Measurements from ENCODE around the gene CPEB2. TPM values are rescaled to one million over a fixed set of nuclear protein-coding genes. Genes with fewer than 3 reads are reported as not detected.

The CPEB2 gene
- total RNA-seq: 10 to 100 TPM; 12.7 to 18.3 (median 14.2) TPM
- polyA plus RNA-seq: 5.3 TPM
- long read RNA-seq, donor 1, full-length matches to known transcripts: 7 of 15 reads
- long read RNA-seq, donor 1, partial matches to known transcripts: 2 of 15 reads
- long read RNA-seq, donor 1, other reads (novel, unspliced or antisense): 6 of 15 reads
- long read RNA-seq, donor 2, full-length matches to known transcripts: 2 of 2 reads
- long read RNA-seq, donor 2, partial matches to known transcripts: 0 of 2 reads
- long read RNA-seq, donor 2, other reads (novel, unspliced or antisense): 0 of 2 reads
- long read RNA-seq, donor 3, full-length matches to known transcripts: 2 of 7 reads
- long read RNA-seq, donor 3, partial matches to known transcripts: 2 of 7 reads
- long read RNA-seq, donor 3, other reads (novel, unspliced or antisense): 3 of 7 reads
- long read RNA-seq, donor 4, full-length matches to known transcripts: 3 of 7 reads
- long read RNA-seq, donor 4, partial matches to known transcripts: 3 of 7 reads
- long read RNA-seq, donor 4, other reads (novel, unspliced or antisense): 1 of 7 reads

- DNase-seq (peak; percentile 95 to 99 (median 98)), ATAC-seq (peak; percentile 92)
- no peaks in the 10 kb centered on the region for H3K4me1 ChIP-seq (ENCODE audit: control insufficient read depth, insufficient read depth, low read length)
- no peaks in the 10 kb centered on the region for H3K27me3 ChIP-seq (ENCODE audit: control insufficient read depth, insufficient read depth)
- peak within 1 kb of the TSS; percentile 99 for H3K27ac ChIP-seq (ENCODE audit: low read length)
- H3K9me3 ChIP-seq (ENCODE audit: control insufficient read depth, low read length): no peaks in the 10 kb centered on the region
- peak within 1 kb of the TSS; percentile 93 for H3K4me3 ChIP-seq (ENCODE audit: low read length)
- intact Hi-C loops (cut with DNase I): loop anchor here in 1 of 4 donors (5.0 kb wide), 1 partner anchor 85 kb away; no protein-coding TSS in a partner anchor
- WGBS: under 1% methylated on average over 104 of the region's 104 CpGs
Observed at GRCh38 chr4:15001869-15002658, at the start of gene CPEB2. TSS of gene CPEB2 (plus strand) at chr4:15002481. CDS start at chr4:15002674, 193 bp downstream.

- DNase-seq: no peak
- Histone ChIP-seq H3K27me3 (ENCODE audit: control insufficient read depth, insufficient read depth) (no peaks in the 10 kb centered on the region), H3K9me3 (ENCODE audit: control insufficient read depth, low read length) (no peaks in the 10 kb centered on the region), H3K27ac (ENCODE audit: low read length) (no peak overlapping the region), H3K4me3 (ENCODE audit: low read length) (no peak overlapping the region), H3K4me1 (ENCODE audit: control insufficient read depth, insufficient read depth, low read length) (no peaks in the 10 kb centered on the region)
- intact Hi-C loops (cut with DNase I): no loop called here
- 60% methylated on average over 3 of the region's 3 CpGs for WGBS
- no peak for ATAC-seq
Observed at GRCh38 chr4:14958436-14958835, 43.8 kb upstream of the CPEB2 start.

DNA sequence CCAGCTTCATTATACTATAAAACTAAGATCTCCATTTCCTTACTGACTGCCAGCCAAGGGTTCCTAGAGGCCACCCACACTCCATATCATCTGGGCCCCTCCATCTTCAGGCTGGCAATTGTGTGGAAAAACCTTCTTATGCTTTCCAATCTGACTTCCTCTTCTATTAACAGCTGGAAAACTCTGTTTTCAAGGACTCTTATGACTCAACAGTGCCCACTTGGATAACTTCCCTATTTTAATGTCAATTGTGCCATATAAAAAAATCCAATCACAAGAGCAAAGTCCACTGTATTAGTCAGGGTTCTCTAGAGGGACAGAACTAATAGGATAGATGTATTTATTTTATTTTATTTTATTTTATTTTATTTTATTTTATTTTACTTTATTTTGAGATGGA lies 41.0 kb upstream of the CPEB2 start:
- Histone ChIP-seq H3K27ac (ENCODE audit: low read length) (no peak overlapping the region), H3K9me3 (ENCODE audit: control insufficient read depth, low read length) (no peaks in the 10 kb centered on the region), H3K27me3 (ENCODE audit: control insufficient read depth, insufficient read depth) (no peaks in the 10 kb centered on the region), H3K4me1 (ENCODE audit: control insufficient read depth, insufficient read depth, low read length) (no peaks in the 10 kb centered on the region), H3K4me3 (ENCODE audit: low read length) (no peak overlapping the region)
- intact Hi-C loops (cut with DNase I): no loop called here
- no peak for DNase-seq
- no peak for ATAC-seq

- no peak for DNase-seq
- Histone ChIP-seq H3K4me1 (ENCODE audit: control insufficient read depth, insufficient read depth, low read length) (no peaks in the 10 kb centered on the region), H3K4me3 (ENCODE audit: low read length) (no peak overlapping the region), H3K27me3 (ENCODE audit: control insufficient read depth, insufficient read depth) (no peaks in the 10 kb centered on the region), H3K9me3 (ENCODE audit: control insufficient read depth, low read length) (no peaks in the 10 kb centered on the region), H3K27ac (ENCODE audit: low read length) (no peak overlapping the region)
- 36% methylated on average over 1 of the region's 1 CpG for WGBS
- no peak for ATAC-seq
- intact Hi-C loops (cut with DNase I): no loop called here
Observed at GRCh38 chr4:14965071-14965470, 37.2 kb upstream of the CPEB2 start.

- Histone ChIP-seq H3K4me3 (ENCODE audit: low read length) (no peak overlapping the region), H3K9me3 (ENCODE audit: control insufficient read depth, low read length) (no peaks in the 10 kb centered on the region), H3K27me3 (ENCODE audit: control insufficient read depth, insufficient read depth) (no peaks in the 10 kb centered on the region), H3K4me1 (ENCODE audit: control insufficient read depth, insufficient read depth, low read length) (no peaks in the 10 kb centered on the region), H3K27ac (ENCODE audit: low read length) (no peak overlapping the region)
- intact Hi-C loops (cut with DNase I): no loop called here
- ATAC-seq (no peak), DNase-seq (no peak)
- 69% methylated on average over 3 of the region's 3 CpGs for WGBS
Observed at GRCh38 chr4:14967982-14968381, 34.3 kb upstream of the CPEB2 start.

GRCh38 chr4:14977830-14978229 lies 24.5 kb upstream of the CPEB2 start:
- Histone ChIP-seq H3K27me3 (ENCODE audit: control insufficient read depth, insufficient read depth) (no peaks in the 10 kb centered on the region), H3K4me1 (ENCODE audit: control insufficient read depth, insufficient read depth, low read length) (no peaks in the 10 kb centered on the region), H3K4me3 (ENCODE audit: low read length) (no peak overlapping the region), H3K9me3 (ENCODE audit: control insufficient read depth, low read length) (no peaks in the 10 kb centered on the region), H3K27ac (ENCODE audit: low read length) (no peak overlapping the region)
- DNase-seq: no peak
- no peak for ATAC-seq
- intact Hi-C loops (cut with DNase I): no loop called here

DNA sequence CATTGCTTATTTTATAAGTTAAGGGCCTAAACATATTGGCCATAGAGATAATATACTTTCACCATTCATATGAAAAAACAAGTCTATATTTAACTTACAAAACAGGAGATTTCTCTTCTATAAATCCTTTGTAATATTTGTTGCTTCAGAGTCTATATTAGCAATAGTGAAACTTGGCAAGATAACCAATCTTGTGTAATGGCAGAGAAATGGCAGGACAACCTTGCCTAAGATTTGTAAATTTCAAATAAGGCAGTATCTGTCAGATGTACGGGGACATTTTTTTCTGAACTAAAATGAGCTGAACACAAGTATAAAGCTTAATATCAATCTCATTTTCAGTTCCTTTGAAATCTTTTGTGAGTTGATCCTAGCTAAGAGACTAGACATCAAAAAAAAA lies 17.8 kb upstream of the CPEB2 start:
- WGBS: 81% methylated on average over 1 of the region's 1 CpG
- Histone ChIP-seq H3K4me3 (ENCODE audit: low read length) (no peak overlapping the region), H3K27ac (ENCODE audit: low read length) (no peak overlapping the region), H3K9me3 (ENCODE audit: control insufficient read depth, low read length) (no peaks in the 10 kb centered on the region), H3K4me1 (ENCODE audit: control insufficient read depth, insufficient read depth, low read length) (no peaks in the 10 kb centered on the region), H3K27me3 (ENCODE audit: control insufficient read depth, insufficient read depth) (no peaks in the 10 kb centered on the region)
- no peak for DNase-seq
- no peak for ATAC-seq
- intact Hi-C loops (cut with DNase I): no loop called here

DNA sequence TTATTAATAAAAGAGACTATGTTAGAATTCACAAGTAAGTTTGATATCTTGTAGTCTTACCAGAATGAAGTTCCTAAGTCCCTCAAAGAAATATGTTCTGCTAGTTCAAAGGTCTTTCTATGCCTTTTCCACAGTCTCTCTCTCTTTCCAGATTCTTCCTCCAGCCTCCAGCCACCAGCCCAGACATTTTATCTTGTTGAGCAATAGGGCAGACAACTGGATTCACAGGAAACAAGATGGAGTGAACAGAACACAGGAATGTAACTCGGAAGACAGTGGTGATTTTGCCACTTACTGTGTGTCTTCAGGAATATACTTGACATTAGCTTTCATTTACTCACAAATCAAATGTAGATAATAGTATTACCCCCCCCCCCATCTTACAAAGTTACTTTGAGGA lies 17.1 kb upstream of the CPEB2 start:
- no peaks in the 10 kb centered on the region for H3K27me3 ChIP-seq (ENCODE audit: control insufficient read depth, insufficient read depth)
- H3K9me3 ChIP-seq (ENCODE audit: control insufficient read depth, low read length): no peaks in the 10 kb centered on the region
- no peak overlapping the region for H3K27ac ChIP-seq (ENCODE audit: low read length)
- DNase-seq (no peak), ATAC-seq (no peak)
- 80% methylated on average over 1 of the region's 1 CpG for WGBS
- H3K4me1 ChIP-seq (ENCODE audit: control insufficient read depth, insufficient read depth, low read length): no peaks in the 10 kb centered on the region
- intact Hi-C loops (cut with DNase I): no loop called here
- no peak overlapping the region for H3K4me3 ChIP-seq (ENCODE audit: low read length)

GRCh38 chr4:14985843-14986242 lies 16.4 kb upstream of the CPEB2 start:
- no peak for DNase-seq
- intact Hi-C loops (cut with DNase I): no loop called here
- ATAC-seq: no peak
- Histone ChIP-seq H3K27ac (ENCODE audit: low read length) (no peak overlapping the region), H3K4me3 (ENCODE audit: low read length) (no peak overlapping the region), H3K4me1 (ENCODE audit: control insufficient read depth, insufficient read depth, low read length) (no peaks in the 10 kb centered on the region), H3K27me3 (ENCODE audit: control insufficient read depth, insufficient read depth) (no peaks in the 10 kb centered on the region), H3K9me3 (ENCODE audit: control insufficient read depth, low read length) (no peaks in the 10 kb centered on the region)
- 93% methylated on average over 1 of the region's 1 CpG for whole genome bisulfite sequencing

DNA sequence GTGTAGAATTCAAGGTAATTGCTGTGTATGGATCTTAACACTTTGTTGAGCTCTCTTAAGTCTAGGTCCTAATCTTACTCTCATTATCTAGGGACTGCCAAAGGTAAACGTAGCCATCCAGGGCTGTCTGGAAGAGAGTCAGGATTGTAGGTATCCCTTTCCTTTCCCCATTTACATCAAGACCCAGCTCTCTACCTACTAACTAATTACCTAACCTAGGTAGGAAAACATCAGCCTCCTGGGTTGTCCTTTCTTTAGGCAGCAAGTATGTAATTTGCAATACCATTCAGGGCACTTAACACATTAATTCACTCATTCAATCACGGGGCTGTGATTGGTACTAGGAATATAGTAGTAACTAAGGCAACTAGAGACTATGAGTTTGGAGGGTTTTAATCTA lies 15.2 kb upstream of the CPEB2 start:
- Histone ChIP-seq H3K9me3 (ENCODE audit: control insufficient read depth, low read length) (no peaks in the 10 kb centered on the region), H3K4me3 (ENCODE audit: low read length) (no peak overlapping the region), H3K4me1 (ENCODE audit: control insufficient read depth, insufficient read depth, low read length) (no peaks in the 10 kb centered on the region), H3K27me3 (ENCODE audit: control insufficient read depth, insufficient read depth) (no peaks in the 10 kb centered on the region), H3K27ac (ENCODE audit: low read length) (no peak overlapping the region)
- ATAC-seq (no peak), DNase-seq (no peak)
- intact Hi-C loops (cut with DNase I): no loop called here
- WGBS: 60% methylated on average over 2 of the region's 2 CpGs

- H3K4me3 ChIP-seq (ENCODE audit: low read length): no peak overlapping the region
- no peak for DNase-seq
- 75% methylated on average over 1 of the region's 1 CpG for WGBS
- no peak overlapping the region for H3K27ac ChIP-seq (ENCODE audit: low read length)
- H3K27me3 ChIP-seq (ENCODE audit: control insufficient read depth, insufficient read depth): no peaks in the 10 kb centered on the region
- intact Hi-C loops (cut with DNase I): no loop called here
- H3K9me3 ChIP-seq (ENCODE audit: control insufficient read depth, low read length): no peaks in the 10 kb centered on the region
- no peaks in the 10 kb centered on the region for H3K4me1 ChIP-seq (ENCODE audit: control insufficient read depth, insufficient read depth, low read length)
- no peak for ATAC-seq
Observed at GRCh38 chr4:14990484-14990883, 11.8 kb upstream of the CPEB2 start.

Data from right cardiac atrium (tissue), 5 donors.